ENCODE data around the gene RAB22A. TPM values are rescaled to one million over a fixed set of nuclear protein-coding genes. Genes with fewer than 3 reads are reported as not detected.

Gene RAB22A
- total RNA-seq, 1 donor from 2014 or later = 17.9 TPM

GRCh38 chr20:58305061-58305460 lies 4.5 kb upstream of the RAB22A start:
- no peaks in the 10 kb centered on the region for H3K27me3 Mint-ChIP-seq
- H3K9me3 Mint-ChIP-seq (ENCODE audit: low read depth) = no peaks in the 10 kb centered on the region
- no peak for TF ChIP-seq CTCF (IDR thresholded peaks at IDR 0.05; ENCODE audit: unreplicated experiment)
- no peak overlapping the region for H3K4me3 Mint-ChIP-seq (ENCODE audit: low read depth)
- peaks cover 6% of the 10 kb centered on the region for H3K36me3 Mint-ChIP-seq (ENCODE audit: insufficient read depth)
- no peaks in the 10 kb centered on the region for H3K4me1 Mint-ChIP-seq (ENCODE audit: low read depth)
- DNase-seq (ENCODE audit: low spot score, unreplicated experiment) = no peak
- H3K27ac Mint-ChIP-seq = no peak overlapping the region

GRCh38 chr20:58306421-58307261 lies 2.9 kb upstream of the RAB22A start:
- TF ChIP-seq CTCF (IDR thresholded peaks at IDR 0.05; ENCODE audit: unreplicated experiment) = no peak
- DNase-seq (ENCODE audit: low spot score, unreplicated experiment) = no peak
- peaks cover 4% of the 10 kb centered on the region for H3K36me3 Mint-ChIP-seq (ENCODE audit: insufficient read depth)
- no peak overlapping the region for H3K4me3 Mint-ChIP-seq (ENCODE audit: low read depth)
- peaks cover 8% of the 10 kb centered on the region for H3K4me1 Mint-ChIP-seq (ENCODE audit: low read depth)
- H3K9me3 Mint-ChIP-seq (ENCODE audit: low read depth) = no peaks in the 10 kb centered on the region
- no peaks in the 10 kb centered on the region for H3K27me3 Mint-ChIP-seq
- H3K27ac Mint-ChIP-seq = no peak overlapping the region

- Mint-ChIP-seq H3K4me3 (ENCODE audit: low read depth) (peak overlapping the region; percentile 40), H3K4me1 (ENCODE audit: low read depth) (peaks cover 8% of the 10 kb centered on the region), H3K27me3 (no peaks in the 10 kb centered on the region), H3K36me3 (ENCODE audit: insufficient read depth) (peaks cover 4% of the 10 kb centered on the region), H3K9me3 (ENCODE audit: low read depth) (no peaks in the 10 kb centered on the region), H3K27ac (no peak overlapping the region)
- TF ChIP-seq CTCF (IDR thresholded peaks at IDR 0.05; ENCODE audit: unreplicated experiment) = no peak
- DNase-seq (ENCODE audit: low spot score, unreplicated experiment) = no peak
These were observed 2.2 kb upstream of the RAB22A start for GRCh38 chr20:58307270-58307669.

- Mint-ChIP-seq H3K9me3 (ENCODE audit: low read depth) (no peaks in the 10 kb centered on the region), H3K27me3 (no peaks in the 10 kb centered on the region), H3K4me3 (ENCODE audit: low read depth) (peak overlapping the region; percentile 82), H3K4me1 (ENCODE audit: low read depth) (peaks cover 9% of the 10 kb centered on the region), H3K36me3 (ENCODE audit: insufficient read depth) (peaks cover 8% of the 10 kb centered on the region), H3K27ac (no peak overlapping the region)
- DNase-seq (ENCODE audit: low spot score, unreplicated experiment) = no peak
- no peak for TF ChIP-seq CTCF (IDR thresholded peaks at IDR 0.05; ENCODE audit: unreplicated experiment)
These were observed 1.2 kb upstream of the RAB22A start for GRCh38 chr20:58308290-58308679.

- peak; percentile 44 for DNase-seq (ENCODE audit: low spot score, unreplicated experiment)
- H3K27me3 Mint-ChIP-seq = no peaks in the 10 kb centered on the region
- peak overlapping the region; percentile 52 for H3K27ac Mint-ChIP-seq
- peak overlapping the region; percentile 82 for H3K4me3 Mint-ChIP-seq (ENCODE audit: low read depth)
- peaks cover 13% of the 10 kb centered on the region for H3K36me3 Mint-ChIP-seq (ENCODE audit: insufficient read depth)
- H3K9me3 Mint-ChIP-seq (ENCODE audit: low read depth) = no peaks in the 10 kb centered on the region
- peaks cover 11% of the 10 kb centered on the region for H3K4me1 Mint-ChIP-seq (ENCODE audit: low read depth)
- TF ChIP-seq CTCF (IDR thresholded peaks at IDR 0.05; ENCODE audit: unreplicated experiment) = no peak
These were observed 611 bp upstream of the RAB22A start for GRCh38 chr20:58308680-58309527.
